GM12874 (cell line): ENCODE results near the gene DDIAS.

Experiments used
- TF ChIP-seq, protein P1 (sequence below): IDR thresholded peaks from 2 replicates; pipeline ENCODE4 v1.5.1; 2011; ENCODE audit warnings: low read depth, mild to moderate bottlenecking, control low read depth, low read length, moderate library complexity; ENCODE audit not compliant: insufficient read depth

Gene DDIAS

DNA sequence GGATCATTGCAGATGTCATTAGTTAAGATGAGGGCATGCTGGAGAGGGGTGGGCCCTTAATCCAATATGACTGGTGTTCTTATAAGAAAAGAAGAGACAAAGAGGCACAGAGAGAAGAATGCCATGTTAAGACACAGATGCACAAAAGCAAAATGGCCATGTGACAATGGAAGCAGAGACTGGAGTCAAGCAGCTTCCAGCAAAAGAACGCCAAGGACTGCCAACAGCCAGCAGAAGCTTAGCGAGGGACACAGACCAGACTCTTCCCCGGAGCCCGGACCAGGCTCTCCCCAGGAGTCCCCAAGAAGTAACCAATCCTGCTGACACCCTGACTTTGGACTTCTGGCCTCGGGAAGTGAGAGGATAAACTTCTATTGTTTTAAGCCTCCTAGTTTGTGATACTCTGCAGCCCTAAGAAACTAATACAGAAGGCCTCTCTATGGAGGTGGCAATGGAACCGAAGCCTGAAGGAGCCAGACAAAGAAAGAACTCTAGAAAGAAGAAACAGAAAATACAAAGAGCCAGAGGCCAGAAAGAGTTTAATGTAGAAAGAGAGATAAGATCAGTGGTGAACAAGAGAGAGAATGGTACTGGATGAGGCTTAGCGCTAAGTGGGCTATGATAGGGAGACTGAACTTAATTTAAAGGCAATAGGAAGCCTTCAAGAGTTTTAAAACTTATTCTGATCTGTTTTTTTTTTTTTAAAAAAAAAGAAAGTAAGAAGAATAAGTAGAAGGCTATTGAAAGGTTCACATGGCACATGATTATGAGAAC is 29.0 kb upstream of the DDIAS start:
- TF ChIP-seq, protein P1, sequence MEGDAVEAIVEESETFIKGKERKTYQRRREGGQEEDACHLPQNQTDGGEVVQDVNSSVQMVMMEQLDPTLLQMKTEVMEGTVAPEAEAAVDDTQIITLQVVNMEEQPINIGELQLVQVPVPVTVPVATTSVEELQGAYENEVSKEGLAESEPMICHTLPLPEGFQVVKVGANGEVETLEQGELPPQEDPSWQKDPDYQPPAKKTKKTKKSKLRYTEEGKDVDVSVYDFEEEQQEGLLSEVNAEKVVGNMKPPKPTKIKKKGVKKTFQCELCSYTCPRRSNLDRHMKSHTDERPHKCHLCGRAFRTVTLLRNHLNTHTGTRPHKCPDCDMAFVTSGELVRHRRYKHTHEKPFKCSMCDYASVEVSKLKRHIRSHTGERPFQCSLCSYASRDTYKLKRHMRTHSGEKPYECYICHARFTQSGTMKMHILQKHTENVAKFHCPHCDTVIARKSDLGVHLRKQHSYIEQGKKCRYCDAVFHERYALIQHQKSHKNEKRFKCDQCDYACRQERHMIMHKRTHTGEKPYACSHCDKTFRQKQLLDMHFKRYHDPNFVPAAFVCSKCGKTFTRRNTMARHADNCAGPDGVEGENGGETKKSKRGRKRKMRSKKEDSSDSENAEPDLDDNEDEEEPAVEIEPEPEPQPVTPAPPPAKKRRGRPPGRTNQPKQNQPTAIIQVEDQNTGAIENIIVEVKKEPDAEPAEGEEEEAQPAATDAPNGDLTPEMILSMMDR = no peak

DNA sequence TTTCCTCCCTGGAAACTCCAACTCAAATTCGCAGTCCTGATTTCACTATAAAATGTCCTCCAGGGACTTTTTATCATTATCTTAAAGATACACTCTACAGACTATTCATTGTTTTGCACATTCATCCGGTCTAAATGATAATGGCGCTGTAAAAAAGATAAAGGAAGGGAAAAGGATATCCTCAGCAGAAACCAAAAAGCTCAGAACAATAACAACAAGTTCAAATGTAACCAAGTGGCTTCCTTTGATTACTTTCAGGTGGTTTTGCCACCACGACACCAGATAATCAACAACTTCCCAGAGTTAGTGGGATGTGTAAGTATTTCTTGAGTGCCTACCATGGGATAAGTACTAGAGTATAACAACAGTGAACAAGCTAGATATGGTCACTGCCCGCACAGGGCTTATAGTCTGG is 27.6 kb upstream of the DDIAS start:
- TF ChIP-seq, protein P1 = no peak

DNA sequence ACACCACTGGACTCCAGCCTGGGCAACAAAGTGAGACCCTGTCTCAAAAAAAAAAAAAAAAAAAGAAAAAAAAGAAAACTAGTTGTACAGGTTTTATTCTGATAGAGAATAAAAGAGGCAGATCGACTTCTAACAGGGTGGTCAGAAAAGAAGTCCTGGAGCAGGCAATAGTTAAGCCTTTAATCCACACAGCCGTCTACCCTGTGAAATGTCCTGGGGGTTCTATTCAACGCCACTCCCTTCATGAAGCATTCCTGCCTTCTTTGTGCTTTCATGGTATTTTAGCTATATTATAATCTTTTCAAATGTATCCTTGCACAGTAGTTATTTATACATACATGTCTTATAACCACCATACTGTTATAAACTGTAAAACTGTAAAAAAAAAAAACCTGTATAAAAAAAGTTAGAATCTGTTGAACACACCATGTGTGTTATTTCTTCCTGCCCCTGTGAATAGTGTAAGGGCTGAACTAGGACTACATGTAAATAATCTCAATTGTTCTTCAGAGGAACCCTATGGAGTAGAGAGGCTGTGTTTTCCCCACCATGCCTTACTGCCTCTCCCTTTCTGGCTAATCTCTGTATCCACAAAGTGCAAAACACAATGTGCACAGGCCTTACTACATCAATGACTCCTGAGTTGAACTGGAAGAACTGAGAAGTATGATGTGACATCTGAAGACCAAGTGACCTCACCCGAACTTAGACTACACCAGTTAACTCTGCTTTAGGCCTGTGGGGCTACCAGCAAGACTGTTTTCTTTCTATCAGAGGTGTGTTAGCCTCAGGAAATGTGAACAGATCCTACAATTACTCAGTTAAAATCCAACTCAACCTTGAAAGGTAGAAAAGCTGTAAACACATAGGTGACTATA is 26.7 kb upstream of the DDIAS start:
- TF ChIP-seq, protein P1 = no peak

DNA sequence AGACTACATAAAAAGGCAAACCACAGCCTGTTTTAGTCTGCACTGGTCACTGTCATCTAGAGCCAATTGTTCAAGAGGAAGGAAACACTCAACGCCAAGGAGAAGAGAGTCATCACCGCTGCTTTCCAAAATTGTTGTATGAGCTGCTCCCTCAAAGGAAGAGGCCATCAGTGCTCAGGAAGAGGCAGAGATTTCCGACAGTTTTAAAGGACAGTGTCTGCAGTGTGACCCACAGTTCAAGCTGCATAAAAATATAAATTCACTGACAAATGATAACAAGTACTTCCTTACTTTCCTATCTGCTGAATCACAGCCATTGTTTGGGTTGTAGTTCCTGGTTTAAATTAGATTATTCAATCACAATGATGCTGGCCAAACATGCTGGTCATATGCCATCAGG is 17.7 kb upstream of the DDIAS start:
- TF ChIP-seq, protein P1 = no peak

DNA sequence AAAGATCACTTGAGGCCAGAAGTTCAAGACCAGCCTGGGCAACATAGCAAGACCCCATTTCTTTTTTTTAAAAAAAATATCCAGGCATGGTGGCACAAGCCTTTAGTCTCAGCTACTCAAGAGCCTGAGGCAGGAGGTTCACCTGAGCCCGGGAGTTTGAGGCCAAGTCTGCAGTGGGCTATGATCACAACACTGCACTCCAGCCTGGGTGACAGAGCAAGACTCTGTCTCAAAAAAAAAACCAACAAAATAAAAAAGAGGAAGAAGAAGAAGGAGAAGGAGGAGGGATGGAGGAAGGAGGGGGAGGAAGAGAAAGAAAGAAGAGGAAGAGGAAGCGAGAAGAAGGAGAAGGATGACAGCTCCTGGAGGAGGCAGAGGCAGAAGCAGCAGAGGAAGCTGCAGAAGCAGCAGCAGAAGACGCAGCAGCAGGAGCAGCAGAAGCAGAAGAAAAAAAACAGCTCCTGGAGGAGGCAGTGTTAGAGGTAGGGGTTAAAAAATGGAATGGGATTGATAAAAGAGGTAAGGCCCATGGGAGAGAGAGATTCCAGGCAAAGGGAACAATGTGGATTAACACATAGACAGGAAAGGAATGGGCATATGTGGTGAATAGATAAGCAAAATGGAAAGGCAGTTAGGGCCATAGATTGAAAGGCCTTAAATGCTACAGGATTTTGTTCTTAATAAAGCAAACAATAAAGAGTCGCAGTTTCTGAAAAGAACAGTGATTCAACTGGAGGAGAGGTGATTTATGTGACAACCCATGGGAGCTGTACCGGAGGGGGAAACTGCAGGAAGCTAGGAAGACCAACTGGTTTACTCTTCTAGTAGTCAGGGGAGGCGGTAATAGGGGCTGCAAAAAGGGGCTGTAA is 12.2 kb upstream of the DDIAS start:
- TF ChIP-seq, protein P1 = no peak

DNA sequence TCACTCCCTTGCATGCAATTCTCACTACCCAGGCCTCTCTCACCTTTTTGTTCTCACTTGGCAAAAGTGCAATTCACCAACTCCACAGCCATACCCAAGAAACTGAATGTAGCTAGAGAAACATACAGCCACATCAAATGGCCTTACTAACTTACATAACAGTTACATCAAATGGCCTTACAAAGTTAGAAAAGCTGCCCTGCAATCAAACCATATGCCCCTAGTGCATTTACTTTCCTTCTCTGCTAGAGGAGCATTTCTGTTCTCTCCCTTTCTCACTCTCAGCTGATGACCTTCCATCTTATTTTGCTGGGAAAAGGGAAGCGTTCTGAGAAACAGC is 11.6 kb upstream of the DDIAS start:
- TF ChIP-seq, protein P1 = no peak

DNA sequence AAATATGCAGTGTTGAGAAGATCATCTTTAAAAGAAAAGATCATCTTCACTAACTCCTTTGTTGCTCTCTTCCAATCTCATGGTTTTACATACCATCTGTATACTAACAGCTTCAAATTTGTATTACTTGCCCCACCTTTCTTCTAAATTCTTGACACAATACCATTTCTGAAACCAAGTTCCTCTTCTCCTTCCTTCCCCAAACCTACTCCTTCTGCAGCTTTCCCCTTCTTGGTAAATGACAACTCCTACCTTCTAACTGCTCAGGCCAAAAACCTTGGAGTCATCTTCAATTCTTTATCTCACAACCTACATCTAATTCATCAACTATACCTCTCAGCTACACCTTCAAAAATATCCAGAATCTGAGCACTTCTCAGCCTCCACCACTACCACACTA is 10.6 kb upstream of the DDIAS start:
- TF ChIP-seq, protein P1 = no peak
